MCF 10A (cell line): ENCODE data around the gene NINJ1. TPM values are rescaled to one million over a fixed set of nuclear protein-coding genes. Genes with fewer than 3 reads are reported as not detected.
A peak's percentile ranks its signal among the peaks of the same experiment; 100 is the strongest.

Experiments
- BruUV-seq: library from RNA; stranded (reverse); fragments of 400-500 nt; replicated peaks from 2 replicates; lab custom pipeline; 2021; lab: Mats Ljungman, UMichigan
- CTCF ChIA-PET: fragments of 300-600 bp; sonication (Branson Sonifier 250); formaldehyde crosslinking; extraction: SDS; loops from one replicate; lab custom pipeline; 2021; ENCODE audit warnings: antibody characterized with exemption, inconsistent platforms; lab: Yijun Ruan, JAX
- POLR2A ChIA-PET: fragments of 300-600, 350-650 bp; sonication (Branson Sonifier 250); formaldehyde crosslinking; extraction: SDS; loops from one replicate; lab custom pipeline; 2020; ENCODE audit warnings: antibody characterized with exemption, inconsistent platforms; lab: Yijun Ruan, JAX
- DNase-seq: peaks from one replicate; pipeline ENCODE4 v3.0.0-alpha.2; 2018; ENCODE audit not compliant: unreplicated experiment
- H3K27ac Mint-ChIP-seq: one replicate; pipeline ENCODE4 v1.8.0; 2022; ENCODE audit warnings: mild to moderate bottlenecking, low read depth, mixed read lengths; ENCODE audit not compliant: unreplicated experiment
- H3K27me3 Mint-ChIP-seq: one replicate; pipeline ENCODE4 v1.8.0; 2022; ENCODE audit warnings: mixed read lengths; ENCODE audit not compliant: insufficient read depth, unreplicated experiment
- H3K36me3 Mint-ChIP-seq: one replicate; pipeline ENCODE4 v1.8.0; 2022; ENCODE audit warnings: mild to moderate bottlenecking, moderate library complexity, mixed read lengths; ENCODE audit not compliant: insufficient read depth, unreplicated experiment
- H3K4me1 Mint-ChIP-seq: one replicate; pipeline ENCODE4 v1.8.0; 2022; ENCODE audit warnings: mixed read lengths; ENCODE audit not compliant: insufficient read depth, unreplicated experiment
- H3K4me3 Mint-ChIP-seq: one replicate; pipeline ENCODE4 v1.8.0; 2022; ENCODE audit warnings: mild to moderate bottlenecking, moderate library complexity, mixed read lengths; ENCODE audit not compliant: unreplicated experiment
- H3K9me3 Mint-ChIP-seq: one replicate; pipeline ENCODE4 v1.8.0; 2022; ENCODE audit warnings: mixed read lengths; ENCODE audit not compliant: unreplicated experiment
- intact Hi-C: fragments of 100-400 bp; cut with micrococcal nuclease; formaldehyde crosslinking; loops from 2 replicates; pipeline ENCODE4 v1.14.1; 2022
- total RNA-seq: library from RNA; stranded (reverse); gene quantifications from 2 replicates; pipeline ENCODE4 v1.2.3, GENCODE V29; 2022
- TF ChIP-seq, protein P1 (sequence below): fragments of 200-600 bp; IDR thresholded peaks from one replicate; pipeline ENCODE4 v1.8.0; 2022; ENCODE audit warnings: antibody characterized with exemption, mild to moderate bottlenecking; ENCODE audit not compliant: unreplicated experiment

Gene NINJ1
- total RNA-seq, 1 experiment from 2014 or later, result 64.7 TPM

DNA sequence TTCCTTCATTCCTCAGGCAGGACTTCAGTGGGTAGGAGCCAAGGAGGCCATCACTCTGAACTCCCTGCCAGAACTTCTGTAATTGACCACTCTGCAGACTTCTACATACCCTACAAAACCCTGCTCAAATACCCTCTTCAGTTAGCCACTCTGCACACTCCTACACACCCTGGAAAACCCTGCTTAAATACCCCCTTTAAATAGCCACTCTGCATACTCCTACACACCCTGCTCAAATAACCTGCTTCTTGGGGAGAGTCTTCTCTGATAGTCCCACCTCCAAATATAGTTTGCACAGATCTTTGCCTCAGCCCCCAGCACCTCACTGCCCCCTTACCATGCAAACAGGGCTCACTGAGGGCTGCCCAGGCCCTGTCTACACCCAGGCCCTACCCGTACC lies 56.7 kb downstream of the NINJ1 start:
- no TSS peak for BruUV-seq
- Mint-ChIP-seq H3K4me1 (peaks cover 3% of the 10 kb centered on the region), H3K27me3 (no peaks in the 10 kb centered on the region), H3K36me3 (peaks cover 7% of the 10 kb centered on the region), H3K4me3 (no peak overlapping the region), H3K27ac (no peak overlapping the region), H3K9me3 (no peaks in the 10 kb centered on the region)
- TF ChIP-seq, protein P1, sequence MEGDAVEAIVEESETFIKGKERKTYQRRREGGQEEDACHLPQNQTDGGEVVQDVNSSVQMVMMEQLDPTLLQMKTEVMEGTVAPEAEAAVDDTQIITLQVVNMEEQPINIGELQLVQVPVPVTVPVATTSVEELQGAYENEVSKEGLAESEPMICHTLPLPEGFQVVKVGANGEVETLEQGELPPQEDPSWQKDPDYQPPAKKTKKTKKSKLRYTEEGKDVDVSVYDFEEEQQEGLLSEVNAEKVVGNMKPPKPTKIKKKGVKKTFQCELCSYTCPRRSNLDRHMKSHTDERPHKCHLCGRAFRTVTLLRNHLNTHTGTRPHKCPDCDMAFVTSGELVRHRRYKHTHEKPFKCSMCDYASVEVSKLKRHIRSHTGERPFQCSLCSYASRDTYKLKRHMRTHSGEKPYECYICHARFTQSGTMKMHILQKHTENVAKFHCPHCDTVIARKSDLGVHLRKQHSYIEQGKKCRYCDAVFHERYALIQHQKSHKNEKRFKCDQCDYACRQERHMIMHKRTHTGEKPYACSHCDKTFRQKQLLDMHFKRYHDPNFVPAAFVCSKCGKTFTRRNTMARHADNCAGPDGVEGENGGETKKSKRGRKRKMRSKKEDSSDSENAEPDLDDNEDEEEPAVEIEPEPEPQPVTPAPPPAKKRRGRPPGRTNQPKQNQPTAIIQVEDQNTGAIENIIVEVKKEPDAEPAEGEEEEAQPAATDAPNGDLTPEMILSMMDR, result no peak
- intact Hi-C loops, result no loop called here
- ChIA-PET CTCF (no interaction called here), POLR2A (no interaction called here)
- DNase-seq, result no peak

- H3K27ac Mint-ChIP-seq, result no peak overlapping the region
- H3K4me1 Mint-ChIP-seq, result peaks cover 4% of the 10 kb centered on the region
- no peak overlapping the region for H3K4me3 Mint-ChIP-seq
- intact Hi-C loops, result no loop called here
- DNase-seq, result no peak
- peaks cover 7% of the 10 kb centered on the region for H3K36me3 Mint-ChIP-seq
- POLR2A ChIA-PET, result no interaction called here
- H3K27me3 Mint-ChIP-seq, result no peaks in the 10 kb centered on the region
- no peaks in the 10 kb centered on the region for H3K9me3 Mint-ChIP-seq
- BruUV-seq, result no TSS peak
- TF ChIP-seq, protein P1, result no peak
- CTCF ChIA-PET, result no interaction called here
Observed at GRCh38 chr9:93076792-93077128, 57.3 kb downstream of the NINJ1 start.

DNA sequence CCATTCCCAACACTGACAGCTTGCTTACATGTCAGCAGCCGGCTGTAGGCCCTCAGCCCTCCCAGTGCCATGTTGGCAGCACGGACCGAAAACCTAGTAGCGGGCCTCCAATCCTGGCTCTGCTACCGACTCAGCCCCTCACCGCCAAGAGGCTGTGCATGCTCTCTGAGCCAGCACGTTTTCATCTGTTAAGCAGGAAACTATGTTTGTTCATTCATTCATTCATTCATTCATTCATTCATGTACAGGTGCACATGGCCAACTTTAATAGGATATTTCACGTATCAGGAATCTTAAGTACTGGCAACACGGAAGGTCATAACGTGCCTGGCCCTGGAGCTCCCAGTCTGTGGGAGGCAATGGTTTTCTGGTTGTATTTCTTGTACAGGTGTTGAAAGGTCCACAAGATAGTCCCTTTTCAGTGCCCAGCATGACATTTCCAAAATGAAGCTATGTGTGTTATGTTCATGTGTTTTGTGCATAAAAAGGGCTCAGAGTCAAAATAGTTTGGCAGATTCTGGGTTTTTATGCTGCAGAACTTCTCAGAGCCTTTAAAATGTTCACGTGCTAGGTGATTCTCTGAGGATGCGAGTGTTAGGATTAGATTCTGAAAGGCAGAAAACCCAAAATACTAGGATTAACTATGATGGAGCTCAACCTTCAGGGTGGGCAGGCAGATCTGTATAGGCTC lies 57.8 kb downstream of the NINJ1 start:
- Mint-ChIP-seq H3K9me3 (no peaks in the 10 kb centered on the region), H3K27me3 (no peaks in the 10 kb centered on the region), H3K27ac (no peak overlapping the region), H3K4me1 (peaks cover 4% of the 10 kb centered on the region), H3K36me3 (peaks cover 7% of the 10 kb centered on the region), H3K4me3 (no peak overlapping the region)
- CTCF ChIA-PET, result no interaction called here
- intact Hi-C loops, result no loop called here
- no TSS peak for BruUV-seq
- no peak for DNase-seq
- POLR2A ChIA-PET, result no interaction called here
- TF ChIP-seq, protein P1, result no peak

GRCh38 chr9:93072383-93072795 lies 61.7 kb downstream of the NINJ1 start:
- Mint-ChIP-seq H3K27me3 (no peaks in the 10 kb centered on the region), H3K4me3 (no peak overlapping the region), H3K9me3 (no peaks in the 10 kb centered on the region), H3K36me3 (peaks cover 7% of the 10 kb centered on the region), H3K27ac (no peak overlapping the region), H3K4me1 (peaks cover 4% of the 10 kb centered on the region)
- CTCF ChIA-PET, result interaction anchor here (0.6 kb wide), 1 partner anchor 57 kb away, joined by 3 read pairs; no protein-coding TSS in a partner anchor
- peak; percentile 37 for DNase-seq
- intact Hi-C loops, result no loop called here
- TF ChIP-seq, protein P1, result no peak
- POLR2A ChIA-PET, result no interaction called here
- BruUV-seq, result no TSS peak

Other genes starting within 250 kb of the NINJ1 start
- gene FGD3, start 186.7 kb downstream of the NINJ1 start, total RNA-seq, result not detected in 2 replicates
- not detected in 2 replicates for gene SUSD3, start 75.5 kb downstream of the NINJ1 start, total RNA-seq
- gene CARD19, start 38.0 kb downstream of the NINJ1 start, total RNA-seq, result 34.4 and 36.6 TPM in 2 replicates
- gene WNK2, start 49.9 kb upstream of the NINJ1 start, total RNA-seq, result 0.07 and 0.29 TPM in 2 replicates